ENCODE data around the gene TRERF1.

DNA sequence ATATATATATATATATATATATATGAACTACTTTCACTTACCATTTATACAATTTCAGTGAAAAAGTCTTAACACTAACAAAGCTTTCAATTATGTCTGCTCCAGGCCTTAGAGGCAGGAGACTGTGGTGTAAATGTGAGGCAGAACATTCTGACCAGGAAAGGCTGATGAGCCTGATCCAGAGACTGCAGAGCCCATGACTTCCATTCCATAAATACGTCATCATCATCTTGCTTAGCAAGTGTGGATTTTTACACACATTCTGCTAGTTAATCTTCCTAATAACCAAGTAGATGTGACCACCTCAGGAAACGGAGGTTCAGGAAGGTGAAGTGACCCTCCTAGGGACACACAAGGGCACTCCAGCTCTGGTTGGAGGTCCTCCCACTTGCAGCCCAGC lies 14.9 kb downstream of the TRERF1 start:
- TF ChIP-seq, protein P1, sequence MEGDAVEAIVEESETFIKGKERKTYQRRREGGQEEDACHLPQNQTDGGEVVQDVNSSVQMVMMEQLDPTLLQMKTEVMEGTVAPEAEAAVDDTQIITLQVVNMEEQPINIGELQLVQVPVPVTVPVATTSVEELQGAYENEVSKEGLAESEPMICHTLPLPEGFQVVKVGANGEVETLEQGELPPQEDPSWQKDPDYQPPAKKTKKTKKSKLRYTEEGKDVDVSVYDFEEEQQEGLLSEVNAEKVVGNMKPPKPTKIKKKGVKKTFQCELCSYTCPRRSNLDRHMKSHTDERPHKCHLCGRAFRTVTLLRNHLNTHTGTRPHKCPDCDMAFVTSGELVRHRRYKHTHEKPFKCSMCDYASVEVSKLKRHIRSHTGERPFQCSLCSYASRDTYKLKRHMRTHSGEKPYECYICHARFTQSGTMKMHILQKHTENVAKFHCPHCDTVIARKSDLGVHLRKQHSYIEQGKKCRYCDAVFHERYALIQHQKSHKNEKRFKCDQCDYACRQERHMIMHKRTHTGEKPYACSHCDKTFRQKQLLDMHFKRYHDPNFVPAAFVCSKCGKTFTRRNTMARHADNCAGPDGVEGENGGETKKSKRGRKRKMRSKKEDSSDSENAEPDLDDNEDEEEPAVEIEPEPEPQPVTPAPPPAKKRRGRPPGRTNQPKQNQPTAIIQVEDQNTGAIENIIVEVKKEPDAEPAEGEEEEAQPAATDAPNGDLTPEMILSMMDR (IDR thresholded peaks at IDR 0.05) = no peak
- TF ChIP-seq POLR2A (IDR thresholded peaks at IDR 0.05) = no peak
